Lower leg skin (tissue), 4 donors: Measurements from ENCODE around the gene ATAD3A. TPM values are rescaled to one million over a fixed set of nuclear protein-coding genes. Genes with fewer than 3 reads are reported as not detected.

ENCODE experiments used
- DNase-seq, 2 donors: peaks; one replicate each; pipeline ENCODE4 v3.0.0-alpha.2; 2019; ENCODE audit warnings: low spot score in 2 of 2
- H3K4me3 ChIP-seq: fragments of 200-600 bp; sonication (generic); 2 replicates; pipeline ENCODE4 v1.5.1; 2017; ENCODE audit warnings: mild to moderate bottlenecking, low read depth; ENCODE audit not compliant: poor library complexity, severe bottlenecking
- POLR2A ChIP-seq, 2 donors: fragments of 450-650 bp; IDR thresholded peaks; one replicate each; pipeline ENCODE4 v1.6.1; 2016 to 2017; ENCODE audit warnings: antibody characterized with exemption in 2 of 2, mild to moderate bottlenecking in 1 of 2, moderate library complexity in 1 of 2
- WGBS, 2 donors: methylation state at CpG; one replicate each; pipeline ENCODE4 v1.1.5; 2018; 5-methylcytosine and 5-hydroxymethylcytosine counted together
- intact Hi-C: fragments of 100-400 bp; cut with DNase I; formaldehyde crosslinking; loops from one replicate; pipeline ENCODE4 v1.15.0; 2023; ENCODE audit warnings: low total_unique reads
- total RNA-seq, 4 donors: library from RNA; depleted of rRNA; stranded (reverse); fragments of >200 nt; gene quantifications; one replicate each; pipeline ENCODE4 v1.1.0, GENCODE V29; 2016
- TF ChIP-seq, protein P1 (sequence below), 3 donors: fragments of 450-650 bp; IDR thresholded peaks; one replicate each; pipeline ENCODE4 v1.5.1; 2016; ENCODE audit warnings: antibody characterized with exemption in 3 of 3, mild to moderate bottlenecking in 3 of 3, moderate library complexity in 2 of 3

Gene ATAD3A
- total RNA-seq, 4 donors from 2014 or later, result 23.2 to 33.3 (median 26.9) TPM

DNA sequence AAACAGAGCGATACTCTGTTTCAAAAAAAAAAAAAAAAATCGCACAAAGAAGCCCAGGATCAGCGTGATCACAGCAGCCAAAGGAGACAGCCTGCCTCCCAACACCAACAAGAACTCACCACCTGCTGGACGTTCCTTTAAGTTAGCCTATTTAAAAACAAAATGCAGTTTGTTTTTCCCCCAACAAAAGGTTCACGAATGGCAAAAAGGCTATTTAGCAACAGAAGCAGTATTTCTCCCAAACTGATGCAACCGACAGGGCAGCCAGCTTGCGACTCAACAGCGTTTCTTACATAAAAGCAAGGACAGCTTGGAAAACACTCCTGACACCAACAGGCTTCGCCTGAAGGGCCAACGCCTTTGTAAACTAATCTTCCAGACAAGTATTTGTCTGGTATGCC is 55.9 kb downstream of the ATAD3A start:
- no peak overlapping the region for H3K4me3 ChIP-seq
- no peak for TF ChIP-seq POLR2A (IDR thresholded peaks at IDR 0.05)
- TF ChIP-seq, protein P1, sequence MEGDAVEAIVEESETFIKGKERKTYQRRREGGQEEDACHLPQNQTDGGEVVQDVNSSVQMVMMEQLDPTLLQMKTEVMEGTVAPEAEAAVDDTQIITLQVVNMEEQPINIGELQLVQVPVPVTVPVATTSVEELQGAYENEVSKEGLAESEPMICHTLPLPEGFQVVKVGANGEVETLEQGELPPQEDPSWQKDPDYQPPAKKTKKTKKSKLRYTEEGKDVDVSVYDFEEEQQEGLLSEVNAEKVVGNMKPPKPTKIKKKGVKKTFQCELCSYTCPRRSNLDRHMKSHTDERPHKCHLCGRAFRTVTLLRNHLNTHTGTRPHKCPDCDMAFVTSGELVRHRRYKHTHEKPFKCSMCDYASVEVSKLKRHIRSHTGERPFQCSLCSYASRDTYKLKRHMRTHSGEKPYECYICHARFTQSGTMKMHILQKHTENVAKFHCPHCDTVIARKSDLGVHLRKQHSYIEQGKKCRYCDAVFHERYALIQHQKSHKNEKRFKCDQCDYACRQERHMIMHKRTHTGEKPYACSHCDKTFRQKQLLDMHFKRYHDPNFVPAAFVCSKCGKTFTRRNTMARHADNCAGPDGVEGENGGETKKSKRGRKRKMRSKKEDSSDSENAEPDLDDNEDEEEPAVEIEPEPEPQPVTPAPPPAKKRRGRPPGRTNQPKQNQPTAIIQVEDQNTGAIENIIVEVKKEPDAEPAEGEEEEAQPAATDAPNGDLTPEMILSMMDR (IDR thresholded peaks at IDR 0.05), result no peak
- no peak for DNase-seq
- intact Hi-C loops, result no loop called here
- WGBS, 2 donors, result 70 to 78% methylated on average over 10 of the region's 10 CpGs

DNA sequence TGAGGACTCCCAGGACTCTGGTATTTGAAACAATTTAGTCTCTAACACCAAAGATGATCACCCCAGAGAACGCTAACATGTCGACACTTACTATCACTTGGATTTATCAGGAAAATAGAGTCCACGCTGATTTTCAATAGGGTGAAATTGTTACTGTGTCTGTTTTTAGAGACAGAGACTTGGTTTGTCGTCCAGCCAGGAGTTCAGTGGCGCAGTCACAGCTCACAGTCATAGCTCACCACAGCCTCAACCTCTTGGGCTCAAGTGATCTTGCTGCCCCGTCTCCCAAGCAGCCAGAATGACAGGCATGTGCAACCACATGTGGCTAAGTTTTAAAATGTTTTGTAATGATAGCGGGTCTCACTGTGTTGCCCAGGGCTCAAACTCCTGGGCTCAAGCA is 57.4 kb downstream of the ATAD3A start:
- 78 to 84% methylated on average over 7 of the region's 7 CpGs for WGBS, 2 donors
- TF ChIP-seq, protein P1 (IDR thresholded peaks at IDR 0.05), result no peak
- no peak for TF ChIP-seq POLR2A (IDR thresholded peaks at IDR 0.05)
- intact Hi-C loops, result no loop called here
- no peak overlapping the region for H3K4me3 ChIP-seq
- DNase-seq, result no peak

DNA sequence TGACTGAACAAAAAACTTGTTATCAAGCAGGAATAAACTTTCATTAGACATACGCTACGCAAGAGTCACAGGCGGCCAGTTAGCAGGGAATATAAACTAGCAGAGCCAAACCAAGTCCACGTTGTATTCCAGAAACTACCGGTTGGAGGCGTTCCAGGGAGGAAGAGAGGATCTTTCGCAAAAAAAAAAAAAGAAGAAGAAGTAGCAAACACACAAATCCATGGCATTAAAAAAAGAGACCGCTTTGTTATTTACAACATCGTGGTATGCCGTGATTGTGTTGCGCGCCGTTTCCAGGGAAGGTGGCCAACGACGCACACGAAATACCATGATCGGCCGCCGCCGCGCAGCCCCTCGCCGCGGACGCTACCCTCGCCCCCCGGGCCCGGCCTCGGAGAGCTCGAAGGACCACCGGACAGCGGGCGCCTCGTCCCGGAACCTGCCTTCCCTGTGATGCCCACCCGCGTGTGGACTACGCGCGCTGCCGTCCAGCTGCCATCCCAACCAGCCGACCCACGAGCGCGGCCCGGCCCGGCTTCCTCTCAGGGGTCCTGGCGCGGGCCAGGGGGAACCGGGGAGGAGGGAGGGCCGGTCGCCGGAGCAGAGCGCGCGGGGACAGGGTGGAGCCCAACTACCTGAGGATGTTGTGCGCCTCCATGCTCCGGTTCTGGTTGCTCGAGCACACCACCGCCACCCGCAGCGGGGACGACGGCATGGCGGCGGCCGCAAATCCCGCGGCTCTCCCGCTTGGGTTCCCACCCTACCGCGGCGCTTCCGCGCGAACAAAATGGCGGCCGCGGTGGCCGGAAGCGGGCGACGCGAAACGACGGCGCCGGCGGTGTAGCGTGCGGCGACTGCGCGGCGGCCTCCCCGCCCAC is 62.1 kb downstream of the ATAD3A start:
- intact Hi-C loops, result no loop called here
- H3K4me3 ChIP-seq, result peak overlapping the region; percentile 100
- no peak for TF ChIP-seq POLR2A (IDR thresholded peaks at IDR 0.05)
- TF ChIP-seq, protein P1 (IDR thresholded peaks at IDR 0.05), result no peak
- DNase-seq, result peak; percentile 34 to 92
- WGBS, 2 donors, result 0 to 1% methylated on average over 55 to 57 of the region's 96 CpGs

DNA sequence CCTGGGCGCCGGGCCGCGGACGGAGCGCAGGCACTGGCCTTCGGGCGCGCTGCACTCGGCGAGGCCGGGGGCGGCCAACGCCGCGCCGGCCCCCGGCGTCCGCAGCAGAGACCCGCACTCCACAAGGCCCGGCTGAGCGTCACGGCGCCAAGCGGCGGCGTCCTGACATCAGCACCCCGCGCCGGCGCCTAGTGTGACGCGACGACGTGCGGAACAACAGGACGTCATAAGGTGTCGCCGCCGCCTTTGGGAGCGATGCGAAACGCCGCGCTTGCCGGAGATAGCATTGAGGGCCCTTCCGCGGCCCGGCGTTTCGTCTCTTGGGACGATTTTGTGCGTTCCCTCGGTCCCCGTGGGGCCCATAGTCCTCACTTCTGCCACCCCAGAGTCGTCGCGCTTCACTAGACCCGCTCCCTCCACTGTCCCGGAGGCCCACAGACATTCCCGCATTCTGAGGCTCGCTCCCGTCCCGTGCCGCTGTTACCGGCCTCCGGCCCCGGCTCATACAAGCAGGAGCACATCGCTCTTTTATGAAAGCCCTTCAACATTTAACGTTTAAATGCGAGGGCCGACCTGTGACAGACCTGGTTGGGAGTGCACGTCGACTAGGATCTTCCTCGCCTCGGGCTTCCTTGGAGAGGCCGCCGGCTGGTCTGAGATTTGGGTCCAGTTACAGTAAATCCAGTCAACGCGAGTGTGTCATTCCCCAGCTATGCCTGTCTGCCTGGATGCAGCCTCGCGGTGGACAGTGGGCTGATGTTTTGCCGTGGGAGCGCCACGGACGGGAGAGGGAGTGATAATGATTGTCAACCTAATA is 63.0 kb downstream of the ATAD3A start, which contains the start of gene SSU72:
TSS of gene SSU72 (minus strand) at position 143 of the 817 bp plus-strand sequence. CDS start 306 bp downstream, outside the sequence.
- peak in 1 of 2 donors; percentile 92 for TF ChIP-seq POLR2A (IDR thresholded peaks at IDR 0.05)
- TF ChIP-seq, protein P1 (IDR thresholded peaks at IDR 0.05), result no peak
- DNase-seq, result peak; percentile 90 to 98
- 1% methylated on average over 28 to 56 of the region's 87 CpGs for WGBS, 2 donors
- H3K4me3 ChIP-seq, result peak within 1 kb of the TSS; percentile 100
- intact Hi-C loops, result no loop called here

DNA sequence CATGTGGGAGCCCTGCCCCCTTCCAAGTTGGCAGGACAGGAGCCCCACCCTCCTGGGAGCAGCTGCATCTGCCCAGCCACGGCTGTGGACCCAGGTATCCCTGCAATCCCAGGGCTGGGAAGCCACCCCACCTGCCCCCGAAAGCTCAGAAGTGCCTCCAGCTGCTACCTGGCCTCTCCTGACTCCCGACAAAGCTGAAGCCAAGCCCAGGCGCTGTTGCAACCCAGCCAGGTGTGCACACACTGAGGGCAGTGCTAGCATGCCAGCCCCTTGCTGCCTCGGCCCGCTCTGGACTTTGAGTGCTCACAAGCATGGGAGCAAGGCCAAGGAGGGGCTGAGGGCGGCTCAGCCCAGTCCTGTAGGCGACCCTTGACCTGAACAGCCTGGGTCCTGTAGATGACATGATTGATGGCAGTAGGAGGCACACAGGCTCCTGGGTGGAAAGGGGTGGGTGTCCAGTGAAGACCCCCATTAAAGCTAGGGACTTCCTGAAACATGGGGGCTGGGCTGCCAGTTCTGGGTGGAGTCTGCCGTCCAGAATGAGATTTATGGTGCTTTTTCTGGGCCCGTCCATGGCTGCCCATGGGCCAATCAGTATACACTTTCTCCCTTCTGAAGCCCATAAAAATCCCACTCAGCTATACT is 65.5 kb downstream of the ATAD3A start:
- TF ChIP-seq POLR2A (IDR thresholded peaks at IDR 0.05), result no peak
- TF ChIP-seq, protein P1 (IDR thresholded peaks at IDR 0.05), result no peak
- no peak for DNase-seq
- WGBS, 2 donors, result 34 to 53% methylated on average over 3 to 7 of the region's 10 CpGs
- intact Hi-C loops, result no loop called here
- H3K4me3 ChIP-seq, result no peak overlapping the region
